ENCODE data around the gene HPSE2.

DNA sequence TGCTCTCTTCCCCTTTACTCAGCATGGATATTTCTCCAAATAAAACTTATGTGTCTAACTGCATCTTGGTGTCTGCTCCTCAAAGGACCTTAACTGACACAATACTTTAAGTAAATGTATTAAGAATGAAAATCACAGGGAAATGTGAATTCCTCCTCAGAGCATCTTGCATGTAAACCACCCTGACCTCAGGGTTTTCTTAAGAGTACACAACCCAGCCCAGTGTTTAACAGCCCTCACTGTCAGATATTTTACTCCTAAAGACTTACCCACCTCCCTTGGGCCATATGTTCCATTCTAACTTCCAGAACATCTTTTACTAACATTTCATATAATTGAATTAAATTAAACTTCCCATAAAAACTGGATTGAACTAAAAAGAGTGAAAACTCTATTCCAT lies 315.3 kb downstream of the HPSE2 start:
- TF ChIP-seq POLR2A (IDR thresholded peaks at IDR 0.05) = no peak
- TF ChIP-seq, protein P1, sequence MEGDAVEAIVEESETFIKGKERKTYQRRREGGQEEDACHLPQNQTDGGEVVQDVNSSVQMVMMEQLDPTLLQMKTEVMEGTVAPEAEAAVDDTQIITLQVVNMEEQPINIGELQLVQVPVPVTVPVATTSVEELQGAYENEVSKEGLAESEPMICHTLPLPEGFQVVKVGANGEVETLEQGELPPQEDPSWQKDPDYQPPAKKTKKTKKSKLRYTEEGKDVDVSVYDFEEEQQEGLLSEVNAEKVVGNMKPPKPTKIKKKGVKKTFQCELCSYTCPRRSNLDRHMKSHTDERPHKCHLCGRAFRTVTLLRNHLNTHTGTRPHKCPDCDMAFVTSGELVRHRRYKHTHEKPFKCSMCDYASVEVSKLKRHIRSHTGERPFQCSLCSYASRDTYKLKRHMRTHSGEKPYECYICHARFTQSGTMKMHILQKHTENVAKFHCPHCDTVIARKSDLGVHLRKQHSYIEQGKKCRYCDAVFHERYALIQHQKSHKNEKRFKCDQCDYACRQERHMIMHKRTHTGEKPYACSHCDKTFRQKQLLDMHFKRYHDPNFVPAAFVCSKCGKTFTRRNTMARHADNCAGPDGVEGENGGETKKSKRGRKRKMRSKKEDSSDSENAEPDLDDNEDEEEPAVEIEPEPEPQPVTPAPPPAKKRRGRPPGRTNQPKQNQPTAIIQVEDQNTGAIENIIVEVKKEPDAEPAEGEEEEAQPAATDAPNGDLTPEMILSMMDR (IDR thresholded peaks at IDR 0.05 in 4 of 5, conservative IDR thresholded peaks at IDR 0.05 in 1 of 5) = no peak

Measured in gastrocnemius medialis (tissue), 4 donors.